ENCODE results near the gene NBPF9. TPM values are rescaled to one million over a fixed set of nuclear protein-coding genes. Genes with fewer than 3 reads are reported as not detected.
"Not testable (repeated sequence)": the region's sequence is repeated elsewhere in the genome, so short reads cannot be mapped to it uniquely, and the experiment has no call there.

NBPF9 gene, protein sequence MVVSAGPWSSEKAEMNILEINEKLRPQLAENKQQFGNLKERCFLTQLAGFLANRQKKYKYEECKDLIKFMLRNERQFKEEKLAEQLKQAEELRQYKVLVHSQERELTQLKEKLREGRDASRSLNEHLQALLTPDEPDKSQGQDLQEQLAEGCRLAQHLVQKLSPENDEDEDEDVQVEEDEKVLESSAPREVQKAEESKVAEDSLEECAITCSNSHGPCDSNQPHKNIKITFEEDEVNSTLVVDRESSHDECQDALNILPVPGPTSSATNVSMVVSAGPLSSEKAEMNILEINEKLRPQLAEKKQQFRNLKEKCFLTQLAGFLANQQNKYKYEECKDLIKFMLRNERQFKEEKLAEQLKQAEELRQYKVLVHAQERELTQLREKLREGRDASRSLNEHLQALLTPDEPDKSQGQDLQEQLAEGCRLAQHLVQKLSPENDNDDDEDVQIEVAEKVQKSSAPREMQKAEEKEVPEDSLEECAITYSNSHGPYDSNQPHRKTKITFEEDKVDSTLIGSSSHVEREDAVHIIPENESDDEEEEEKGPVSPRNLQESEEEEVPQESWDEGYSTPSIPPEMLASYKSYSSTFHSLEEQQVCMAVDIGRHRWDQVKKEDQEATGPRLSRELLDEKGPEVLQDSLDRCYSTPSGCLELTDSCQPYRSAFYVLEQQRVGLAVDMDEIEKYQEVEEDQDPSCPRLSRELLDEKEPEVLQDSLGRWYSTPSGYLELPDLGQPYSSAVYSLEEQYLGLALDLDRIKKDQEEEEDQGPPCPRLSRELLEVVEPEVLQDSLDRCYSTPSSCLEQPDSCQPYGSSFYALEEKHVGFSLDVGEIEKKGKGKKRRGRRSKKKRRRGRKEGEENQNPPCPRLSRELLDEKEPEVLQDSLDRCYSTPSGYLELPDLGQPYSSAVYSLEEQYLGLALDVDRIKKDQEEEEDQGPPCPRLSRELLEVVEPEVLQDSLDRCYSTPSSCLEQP (N-terminal part only)
- 5.5 and 6.8 TPM in 2 replicates for total RNA-seq (2014; rRNA removed; shearing (Covaris generic))

DNA sequence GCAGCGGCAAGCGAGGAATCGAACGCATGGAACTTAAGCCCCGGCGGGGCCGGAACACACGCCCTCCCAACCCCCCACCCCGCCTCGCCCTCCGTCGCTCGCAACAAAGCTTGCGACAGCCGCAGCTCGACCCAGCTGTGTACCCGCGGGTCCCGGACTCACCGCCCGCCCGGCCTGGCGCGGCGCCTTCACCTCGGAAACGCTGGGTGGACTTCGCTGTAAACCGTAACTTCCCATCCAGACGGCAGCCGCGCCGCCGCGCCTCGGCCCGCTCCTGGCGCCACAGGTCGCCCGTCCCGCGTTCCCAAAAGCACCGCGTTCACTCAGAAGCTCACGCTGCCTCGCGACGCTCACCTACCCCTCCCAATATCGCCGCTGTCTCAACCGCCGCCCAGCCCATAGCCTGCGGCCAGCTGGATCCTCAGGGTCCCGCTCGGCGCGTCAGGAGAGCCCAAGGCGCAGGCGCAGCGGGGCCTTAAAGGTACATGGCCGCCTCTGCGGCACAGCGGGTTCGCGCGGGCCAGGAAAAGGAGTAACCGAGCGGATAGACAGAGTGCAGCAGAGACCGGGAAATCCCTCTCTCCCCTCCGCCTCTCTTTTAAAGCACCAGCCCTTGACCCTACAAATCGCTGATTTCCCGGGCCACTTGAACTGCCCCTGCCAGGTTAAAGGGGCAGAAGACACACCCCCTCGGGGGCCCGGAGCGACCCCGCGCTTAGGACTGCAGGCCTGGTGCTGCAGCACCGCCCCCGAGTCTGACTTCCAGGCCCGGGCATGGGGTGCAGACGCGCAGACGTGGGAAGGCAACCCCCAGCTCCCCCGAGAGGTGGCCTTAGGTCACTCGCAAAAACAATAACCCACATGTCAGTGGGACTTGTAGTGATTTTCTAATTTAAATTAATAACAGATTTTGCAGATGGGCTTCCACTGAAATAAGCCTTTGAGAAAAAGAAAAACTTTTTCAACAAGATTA lies at the start of gene NBPF9:
Gene NBPF9 (minus strand): TSS at position 443 of the 973 bp plus-strand sequence. CDS start 21,412 bp downstream, outside the sequence.
- not testable (repeated sequence) for H3K27me3 ChIP-seq (ENCODE audit: control insufficient read depth, insufficient read depth, low read length); H3K36me3 ChIP-seq (replicated peaks; ENCODE audit: control insufficient read depth, insufficient read depth, low read length); DNase-seq
- peak within 1 kb of the TSS; percentile 50 for H3K4me3 ChIP-seq (ENCODE audit: insufficient read depth, low read depth, low read length)

GRCh38 chr1:149149909-149150308 lies 46.6 kb upstream of the NBPF9 start:
- H3K36me3 ChIP-seq (replicated peaks; ENCODE audit: control insufficient read depth, insufficient read depth, low read length): not testable (repeated sequence)

DNA sequence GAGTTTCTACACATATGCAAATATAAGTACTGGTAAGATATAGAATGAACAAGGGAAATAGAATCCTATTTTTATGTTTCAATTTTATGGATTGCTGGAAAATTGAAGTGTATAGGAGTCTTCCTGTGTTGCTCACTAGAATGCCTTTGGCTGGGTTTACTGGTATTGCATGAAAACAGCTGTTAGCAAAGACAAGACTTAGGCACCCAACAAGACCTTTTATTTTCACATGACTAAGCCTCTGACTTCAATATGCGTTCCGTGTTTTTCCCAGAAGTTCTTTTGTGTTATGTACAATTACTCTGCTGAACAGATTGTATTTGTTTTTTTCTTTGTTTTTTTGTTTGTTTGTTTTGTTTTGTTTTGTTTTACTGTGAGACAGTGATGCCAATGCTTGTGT lies 34.2 kb upstream of the NBPF9 start:
- not testable (repeated sequence) for H3K4me3 ChIP-seq (ENCODE audit: insufficient read depth, low read depth, low read length); H3K36me3 ChIP-seq (replicated peaks; ENCODE audit: control insufficient read depth, insufficient read depth, low read length); H3K27me3 ChIP-seq (ENCODE audit: control insufficient read depth, insufficient read depth, low read length); DNase-seq

More at GRCh38 chr1:149149909-149150308, 46.6 kb upstream of the NBPF9 start:
- not testable (repeated sequence) for H3K27me3 ChIP-seq (ENCODE audit: control insufficient read depth, insufficient read depth, low read length); DNase-seq; H3K4me3 ChIP-seq (ENCODE audit: insufficient read depth, low read depth, low read length)

GRCh38 chr1:149130938-149131337 lies 27.6 kb upstream of the NBPF9 start:
- H3K4me3 ChIP-seq (ENCODE audit: insufficient read depth, low read depth, low read length); H3K27me3 ChIP-seq (ENCODE audit: control insufficient read depth, insufficient read depth, low read length); DNase-seq; H3K36me3 ChIP-seq (replicated peaks; ENCODE audit: control insufficient read depth, insufficient read depth, low read length): not testable (repeated sequence)

DNA sequence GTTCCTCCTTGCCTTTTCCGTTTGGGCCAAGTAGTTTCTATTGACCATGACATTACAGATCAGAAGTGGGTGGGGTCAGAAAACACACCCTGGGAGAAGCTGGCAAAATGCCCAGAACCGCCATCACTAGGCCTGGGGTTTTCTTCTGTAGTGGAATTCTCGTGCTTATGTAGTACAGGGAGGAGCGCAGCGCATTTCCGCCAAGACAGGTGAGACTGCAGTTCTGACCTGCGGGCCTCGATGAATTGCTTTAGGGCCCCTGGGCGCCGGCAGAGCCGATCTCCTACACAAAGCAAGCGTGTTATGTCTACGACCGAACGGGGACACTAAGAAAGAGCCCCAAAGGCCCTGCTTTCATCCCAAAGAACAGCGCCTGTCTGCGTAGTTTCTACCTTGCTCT lies 25.9 kb upstream of the NBPF9 start:
- H3K27me3 ChIP-seq (ENCODE audit: control insufficient read depth, insufficient read depth, low read length); H3K4me3 ChIP-seq (ENCODE audit: insufficient read depth, low read depth, low read length); DNase-seq; H3K36me3 ChIP-seq (replicated peaks; ENCODE audit: control insufficient read depth, insufficient read depth, low read length): not testable (repeated sequence)

DNA sequence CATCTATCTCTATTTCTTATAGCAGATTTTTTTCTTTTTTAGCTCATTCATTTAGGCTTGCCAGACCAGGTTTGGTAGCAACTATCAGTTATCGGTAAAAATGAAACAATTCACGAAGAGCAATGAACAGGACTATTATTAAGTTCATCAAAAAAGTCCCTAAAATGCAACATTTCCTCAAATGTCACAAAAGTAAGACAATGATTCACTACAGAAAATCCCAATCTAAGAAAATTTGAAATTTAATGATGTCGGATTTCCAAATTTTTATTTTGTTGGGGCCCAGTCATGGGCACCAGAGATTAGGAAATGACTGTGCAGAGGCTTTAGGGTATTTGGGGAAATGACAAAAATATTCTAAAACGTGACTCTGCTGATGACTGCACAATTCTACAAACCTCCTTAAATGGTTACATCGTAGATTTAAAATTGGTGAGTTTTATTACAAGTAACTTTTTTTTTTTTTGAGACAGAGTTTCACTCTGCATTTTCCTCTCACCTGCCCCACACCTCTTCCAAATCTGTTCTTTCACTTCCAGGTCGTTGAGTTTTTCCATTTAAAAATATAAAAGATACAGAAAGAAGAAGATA lies 23.3 kb upstream of the NBPF9 start:
- DNase-seq; H3K4me3 ChIP-seq (ENCODE audit: insufficient read depth, low read depth, low read length); H3K27me3 ChIP-seq (ENCODE audit: control insufficient read depth, insufficient read depth, low read length); H3K36me3 ChIP-seq (replicated peaks; ENCODE audit: control insufficient read depth, insufficient read depth, low read length): not testable (repeated sequence)

- DNase-seq; H3K27me3 ChIP-seq (ENCODE audit: control insufficient read depth, insufficient read depth, low read length); H3K4me3 ChIP-seq (ENCODE audit: insufficient read depth, low read depth, low read length); H3K36me3 ChIP-seq (replicated peaks; ENCODE audit: control insufficient read depth, insufficient read depth, low read length): not testable (repeated sequence)
Observed at GRCh38 chr1:149123948-149124926, 20.9 kb upstream of the NBPF9 start.

- DNase-seq; H3K27me3 ChIP-seq (ENCODE audit: control insufficient read depth, insufficient read depth, low read length); H3K36me3 ChIP-seq (replicated peaks; ENCODE audit: control insufficient read depth, insufficient read depth, low read length); H3K4me3 ChIP-seq (ENCODE audit: insufficient read depth, low read depth, low read length): not testable (repeated sequence)
Observed at GRCh38 chr1:149112828-149113227, 9.5 kb upstream of the NBPF9 start.

DNA sequence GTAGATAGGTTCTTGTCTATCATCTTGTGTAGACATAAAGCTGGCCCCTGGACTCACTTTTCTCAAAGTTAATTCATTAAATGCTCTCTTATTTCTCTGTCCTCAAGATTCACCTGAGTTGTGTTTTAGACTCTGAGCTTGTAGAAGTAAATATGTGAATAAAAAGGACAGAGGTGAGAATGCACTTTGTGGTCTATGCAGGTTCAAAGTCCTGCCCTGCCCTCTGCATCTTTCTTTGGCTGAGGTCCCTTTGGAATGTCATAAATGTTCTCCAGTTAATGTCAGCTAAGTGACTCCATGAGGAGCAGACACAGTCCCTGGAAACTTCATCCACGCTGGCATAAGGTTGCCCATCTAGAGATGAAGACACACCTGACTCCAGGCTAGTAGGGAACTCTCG lies 7.0 kb upstream of the NBPF9 start:
- not testable (repeated sequence) for DNase-seq; H3K36me3 ChIP-seq (replicated peaks; ENCODE audit: control insufficient read depth, insufficient read depth, low read length); H3K27me3 ChIP-seq (ENCODE audit: control insufficient read depth, insufficient read depth, low read length); H3K4me3 ChIP-seq (ENCODE audit: insufficient read depth, low read depth, low read length)

DNA sequence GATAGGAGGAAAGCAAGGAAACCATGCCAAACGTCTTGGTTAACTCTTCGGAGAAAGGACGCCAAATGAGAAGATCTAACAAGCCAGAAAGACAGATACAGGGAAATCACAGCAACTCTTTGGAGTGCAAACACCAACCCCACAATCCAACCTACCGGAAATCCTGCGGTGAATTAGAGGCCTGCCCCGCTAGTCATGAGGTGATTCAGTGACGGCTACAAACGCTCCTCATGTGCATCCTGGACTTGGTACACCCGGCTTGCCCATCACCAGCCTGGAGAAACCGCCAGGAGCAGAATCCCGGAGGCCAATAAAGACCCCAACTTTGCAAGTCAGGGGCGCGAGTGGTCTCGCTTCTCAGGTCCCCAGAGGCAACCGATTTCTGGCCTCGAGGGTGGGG lies 777 bp downstream of the NBPF9 start:
- not testable (repeated sequence) for DNase-seq; H3K36me3 ChIP-seq (replicated peaks; ENCODE audit: control insufficient read depth, insufficient read depth, low read length); H3K27me3 ChIP-seq (ENCODE audit: control insufficient read depth, insufficient read depth, low read length)
- H3K4me3 ChIP-seq (ENCODE audit: insufficient read depth, low read depth, low read length): peak overlapping the region; percentile 16; the same call in 1 of the 2 replicates

DNA sequence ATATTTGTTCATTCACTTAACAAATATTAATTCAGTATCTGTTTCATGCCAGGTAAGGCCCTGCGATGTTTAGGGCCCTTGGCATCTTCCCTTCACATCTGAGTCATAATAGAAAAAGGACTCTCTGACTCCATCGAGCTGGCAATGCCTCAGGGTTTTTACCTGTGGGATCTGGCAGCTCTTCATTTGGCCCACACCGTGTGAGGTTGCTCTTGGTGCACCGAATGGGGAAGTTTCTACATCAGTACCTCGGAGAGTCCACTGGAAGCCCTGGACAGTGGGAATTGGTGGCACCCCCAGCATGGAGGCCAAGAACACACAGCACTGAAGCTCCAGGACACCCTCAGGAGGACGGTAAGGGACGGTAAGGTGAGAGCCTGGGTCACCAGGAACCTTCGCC lies 5.1 kb downstream of the NBPF9 start:
- DNase-seq; H3K4me3 ChIP-seq (ENCODE audit: insufficient read depth, low read depth, low read length): not testable (repeated sequence)

GRCh38 chr1:149093155-149093554 lies 10.2 kb downstream of the NBPF9 start:
- not testable (repeated sequence) for H3K36me3 ChIP-seq (replicated peaks; ENCODE audit: control insufficient read depth, insufficient read depth, low read length); DNase-seq; H3K4me3 ChIP-seq (ENCODE audit: insufficient read depth, low read depth, low read length); H3K27me3 ChIP-seq (ENCODE audit: control insufficient read depth, insufficient read depth, low read length)

More for the DNA sequence above, 5.1 kb downstream of the NBPF9 start:
- not testable (repeated sequence) for H3K36me3 ChIP-seq (replicated peaks; ENCODE audit: control insufficient read depth, insufficient read depth, low read length); H3K27me3 ChIP-seq (ENCODE audit: control insufficient read depth, insufficient read depth, low read length)
